Spleen (tissue), 11 donors: Measurements from ENCODE around the gene VPS51. TPM values are rescaled to one million over a fixed set of nuclear protein-coding genes. Genes with fewer than 3 reads are reported as not detected.
A peak's percentile ranks its signal among the peaks of the same experiment; 100 is the strongest.
"Not testable (repeated sequence)": the region's sequence is repeated elsewhere in the genome, so short reads cannot be mapped to it uniquely, and the experiment has no call there.

Source experiments
- DNase-seq: peaks from one replicate; pipeline ENCODE4 v3.0.0-alpha.2; 2020
- H3K27ac ChIP-seq, 8 donors: fragments of 200-600 bp; sonication (generic) in 7 of 8; 1 replicate in 4 of 8; 2 replicates in 4 of 8; pipeline versions ENCODE4 v1.5.0 to v1.8.0; 2016 to 2021; ENCODE audit warnings: inconsistent platforms in 4 of 8, mild to moderate bottlenecking in 4 of 8, moderate library complexity in 1 of 8
- H3K27me3 ChIP-seq, 7 donors: fragments of 200-600 bp; sonication (generic) in 6 of 7; replicated peaks in 1 of 7; 1 replicate in 4 of 7; 2 replicates in 3 of 7; pipeline versions ENCODE4 v1.5.0 to v1.8.0; 2016 to 2021; ENCODE audit warnings: inconsistent platforms in 3 of 7, mild to moderate bottlenecking in 1 of 7
- H3K36me3 ChIP-seq, 6 donors: fragments of 200-600 bp; sonication (generic) in 5 of 6; 1 replicate in 4 of 6; 2 replicates in 2 of 6; pipeline versions ENCODE4 v1.5.0 to v1.8.0; 2016 to 2021; ENCODE audit warnings: inconsistent platforms in 2 of 6
- H3K4me1 ChIP-seq, 6 donors: fragments of 200-600 bp; sonication (generic) in 5 of 6; 1 replicate in 3 of 6; 2 replicates in 3 of 6; pipeline versions ENCODE4 v1.5.0 to v1.8.0; 2016 to 2021; ENCODE audit warnings: inconsistent platforms in 3 of 6
- H3K4me3 ChIP-seq, 8 donors: fragments of 200-600 bp; sonication (generic) in 7 of 8; 1 replicate in 4 of 8; 2 replicates in 4 of 8; pipeline versions ENCODE4 v1.5.0 to v1.8.0; 2016 to 2021; ENCODE audit warnings: inconsistent platforms in 4 of 8, mild to moderate bottlenecking in 4 of 8, moderate library complexity in 2 of 8
- H3K9me3 ChIP-seq, 8 donors: fragments of 200-600 bp; sonication (generic) in 7 of 8; 1 replicate in 4 of 8; 2 replicates in 4 of 8; pipeline versions ENCODE4 v1.5.0 to v1.8.0; 2016 to 2021; ENCODE audit warnings: inconsistent platforms in 4 of 8
- POLR2A ChIP-seq, 3 donors: fragments of 450-650 bp; IDR thresholded peaks; one replicate each; pipeline ENCODE4 v1.5.1; 2017; ENCODE audit warnings: antibody characterized with exemption in 3 of 3, mild to moderate bottlenecking in 1 of 3
- POLR2AphosphoS5 ChIP-seq, 3 donors: sonication (generic); formaldehyde crosslinking; IDR thresholded peaks; one replicate each; pipeline ENCODE4 v1.5.1; 2017; ENCODE audit warnings: antibody characterized with exemption in 3 of 3
- WGBS, 5 donors: extraction: QIAGEN DNeasy Blood & Tissue Kit in 3 of 5; methylation state at CpG; one replicate each; pipeline versions ENCODE4 v1.1.5 to v1.1.7; 2013 to 2018; 5-methylcytosine and 5-hydroxymethylcytosine counted together
- intact Hi-C: fragments of 100-400 bp; cut with DNase I; formaldehyde crosslinking; loops from one replicate; pipeline ENCODE4 v1.15.0; 2023; ENCODE audit warnings: low total_unique reads
- polyA plus RNA-seq, 3 donors: library from polyadenylated mRNA; stranded (reverse); fragments of 200-250 nt; gene quantifications; one replicate each; pipeline ENCODE4 v1.2.1, GENCODE V29; 2013
- total RNA-seq, 7 donors: library from RNA; depleted of rRNA in 3 of 7; stranded (reverse); fragments of >200 nt in 3 of 7; fragmentation: NEBNext Ultra II Directional in 4 of 7; extraction: Animal tissue kit (Norgen Biotek cat#: 25700) in 4 of 7; gene quantifications; one replicate each; pipeline versions ENCODE4 v1.1.0 to v1.2.1, GENCODE V29; 2016 to 2021
- TF ChIP-seq, protein P1 (sequence below), 11 experiments: fragments of 200-600 bp in 7 of 11; fragments of 450-650 bp in 4 of 11; sonication (generic) in 4 of 11; IDR thresholded peaks in 8 of 11; conservative IDR thresholded peaks in 3 of 11; 1 replicate in 7 of 11; 2 replicates in 4 of 11; pipeline versions ENCODE4 v1.4.0 to v1.8.0; 2016 to 2021; ENCODE audit warnings: antibody characterized with exemption in 11 of 11, inconsistent platforms in 4 of 11, mild to moderate bottlenecking in 1 of 11
- donor health status: healthy with polysubstance abuse.
- donor health status: DM: no; HTN: no; CAD: no; lungs with moderate emphysema.
- donor health status: DM: no; HTN: no; CAD: no.
- donor health status: Bipolar disorder and iron deficiency.
- donor health status: healthy.
- donor health status: DM: no; HTN: no; CAD: no.
- donor health status: DM: yes; HTN: yes; CAD: no.

VPS51 gene
- total and polyA plus RNA-seq, 10 donors = 103 to 570 (median 149) TPM

DNA sequence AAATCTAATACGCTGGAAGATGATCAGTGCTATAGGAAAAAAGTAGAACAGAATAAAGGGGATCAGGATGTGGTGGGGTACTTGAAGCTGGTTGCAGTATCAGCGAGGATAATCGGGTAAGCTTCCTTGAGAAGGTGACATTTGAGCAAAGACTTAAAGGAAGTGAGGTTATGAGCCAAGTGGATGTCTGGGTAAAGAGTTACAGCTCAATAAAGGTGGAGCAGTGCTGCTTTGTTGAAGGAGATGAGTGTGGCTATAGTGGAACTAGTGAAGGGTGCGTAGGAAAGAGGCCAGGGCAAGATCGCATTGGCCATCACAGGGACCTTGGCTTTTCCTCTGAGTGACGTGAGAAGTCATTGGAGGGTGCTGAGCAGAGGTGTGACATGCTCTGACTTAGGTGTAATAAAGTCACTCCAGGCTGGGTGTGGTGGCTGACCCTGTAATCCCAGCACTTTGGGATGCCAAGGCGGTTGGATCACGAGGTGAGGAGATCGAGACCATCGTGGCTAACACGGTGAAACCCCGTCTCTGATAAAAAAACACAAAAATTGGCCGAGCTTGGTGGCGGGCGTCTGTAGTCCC is 40.6 kb downstream of the VPS51 start:
- H3K36me3 ChIP-seq = peaks cover under 1 to 15% (median 12%) of the 10 kb centered on the region in 6 donors
- peak; percentile 42 for DNase-seq
- H3K9me3 ChIP-seq = no peaks in the 10 kb centered on the region
- H3K4me1 ChIP-seq = peaks cover 24 to 49% (median 35%) of the 10 kb centered on the region in 6 donors
- WGBS, 5 donors = 89 to 92% (median 90%) methylated on average over 15 of the region's 15 CpGs
- TF ChIP-seq POLR2A (IDR thresholded peaks at IDR 0.05) (no peak), POLR2AphosphoS5 (IDR thresholded peaks at IDR 0.05) (no peak)
- TF ChIP-seq, protein P1, sequence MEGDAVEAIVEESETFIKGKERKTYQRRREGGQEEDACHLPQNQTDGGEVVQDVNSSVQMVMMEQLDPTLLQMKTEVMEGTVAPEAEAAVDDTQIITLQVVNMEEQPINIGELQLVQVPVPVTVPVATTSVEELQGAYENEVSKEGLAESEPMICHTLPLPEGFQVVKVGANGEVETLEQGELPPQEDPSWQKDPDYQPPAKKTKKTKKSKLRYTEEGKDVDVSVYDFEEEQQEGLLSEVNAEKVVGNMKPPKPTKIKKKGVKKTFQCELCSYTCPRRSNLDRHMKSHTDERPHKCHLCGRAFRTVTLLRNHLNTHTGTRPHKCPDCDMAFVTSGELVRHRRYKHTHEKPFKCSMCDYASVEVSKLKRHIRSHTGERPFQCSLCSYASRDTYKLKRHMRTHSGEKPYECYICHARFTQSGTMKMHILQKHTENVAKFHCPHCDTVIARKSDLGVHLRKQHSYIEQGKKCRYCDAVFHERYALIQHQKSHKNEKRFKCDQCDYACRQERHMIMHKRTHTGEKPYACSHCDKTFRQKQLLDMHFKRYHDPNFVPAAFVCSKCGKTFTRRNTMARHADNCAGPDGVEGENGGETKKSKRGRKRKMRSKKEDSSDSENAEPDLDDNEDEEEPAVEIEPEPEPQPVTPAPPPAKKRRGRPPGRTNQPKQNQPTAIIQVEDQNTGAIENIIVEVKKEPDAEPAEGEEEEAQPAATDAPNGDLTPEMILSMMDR (IDR thresholded peaks at IDR 0.05 in 8 of 11, conservative IDR thresholded peaks at IDR 0.05 in 3 of 11) = no peak
- intact Hi-C loops = no loop called here
- H3K27me3 ChIP-seq = no peaks in the 10 kb centered on the region
- no peak overlapping the region for H3K4me3 ChIP-seq
- H3K27ac ChIP-seq = no peak overlapping the region

DNA sequence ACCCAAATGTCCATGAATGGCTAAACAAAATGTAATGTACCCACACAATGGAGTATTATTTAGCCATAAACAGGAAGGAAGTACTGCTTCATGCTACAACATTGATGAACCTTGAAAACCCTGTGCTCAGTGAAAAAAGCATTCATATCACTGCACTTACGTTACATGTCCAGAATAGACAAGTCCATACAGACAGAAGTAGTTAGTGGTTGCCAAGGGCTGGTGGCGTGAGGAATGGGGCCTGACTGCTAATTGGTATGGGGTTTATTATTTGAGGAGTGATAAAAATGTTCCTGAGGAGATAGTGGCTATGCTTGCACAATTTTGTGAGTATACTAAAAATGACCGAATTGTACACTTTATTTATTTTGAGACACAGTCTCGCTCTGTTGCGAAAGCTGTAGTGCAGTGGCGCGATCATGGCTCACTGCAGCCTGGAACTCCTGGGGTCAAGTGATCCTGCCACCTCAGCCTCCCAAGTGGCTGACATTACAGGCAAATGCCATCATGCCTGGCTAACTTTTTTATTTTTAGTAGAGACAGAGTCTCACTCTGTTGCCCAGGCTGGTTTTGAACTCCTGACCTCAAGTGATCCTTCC is 46.0 kb downstream of the VPS51 start:
- Histone ChIP-seq H3K9me3 (peaks cover 0 to under 1% (median 0%) of the 10 kb centered on the region in 8 donors), H3K4me1 (peaks cover 0 to 22% (median 0%) of the 10 kb centered on the region in 6 donors), H3K36me3 (no peaks in the 10 kb centered on the region), H3K4me3 (no peak overlapping the region), H3K27ac (no peak overlapping the region), H3K27me3 (no peaks in the 10 kb centered on the region)
- TF ChIP-seq POLR2A (IDR thresholded peaks at IDR 0.05) = no peak
- TF ChIP-seq, protein P1 (IDR thresholded peaks at IDR 0.05 in 8 of 11, conservative IDR thresholded peaks at IDR 0.05 in 3 of 11) = no peak
- TF ChIP-seq POLR2AphosphoS5 (IDR thresholded peaks at IDR 0.05) = no peak
- intact Hi-C loops = no loop called here
- 60 to 84% (median 67%) methylated on average over 7 of the region's 7 CpGs for WGBS, 5 donors
- no peak for DNase-seq

DNA sequence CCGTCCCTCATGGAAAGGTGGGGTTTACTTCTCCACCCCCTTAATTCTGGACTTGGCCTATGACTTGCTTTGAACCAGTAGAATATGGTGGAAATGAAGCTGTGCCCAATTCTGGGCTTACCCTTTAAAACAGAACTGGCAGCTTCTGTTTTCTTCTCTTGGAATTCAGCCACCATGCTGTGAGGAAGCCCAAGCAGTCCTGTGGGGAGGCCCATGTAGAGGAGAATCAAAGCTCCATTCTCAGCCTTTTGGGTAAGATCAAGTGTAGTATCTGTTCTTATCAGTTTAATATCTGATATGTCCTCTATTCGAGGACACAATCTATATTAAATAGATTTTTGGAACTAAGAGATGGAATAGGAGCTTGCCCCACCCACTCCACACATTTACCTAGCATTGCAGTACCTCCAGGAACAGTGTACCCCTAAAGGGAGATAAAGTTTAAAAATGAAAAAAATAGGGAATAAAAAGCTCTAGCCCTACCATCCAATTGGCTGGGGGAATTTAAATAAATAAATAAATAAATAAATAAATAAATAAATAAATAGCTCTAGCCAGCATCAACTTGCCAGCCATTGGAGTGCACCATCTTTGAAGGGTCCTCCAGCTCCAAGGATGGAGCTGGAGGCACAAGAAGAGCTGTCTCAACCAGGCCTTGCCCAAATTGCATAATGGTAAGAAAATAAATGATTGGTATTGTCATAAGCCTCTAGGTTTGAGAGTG is 51.5 kb downstream of the VPS51 start:
- 77 to 97% (median 88%) methylated on average over 2 of the region's 2 CpGs for WGBS, 5 donors
- H3K4me1 ChIP-seq = peaks cover 0 to 47% (median 17%) of the 10 kb centered on the region in 6 donors
- intact Hi-C loops = no loop called here
- H3K36me3 ChIP-seq = no peaks in the 10 kb centered on the region
- TF ChIP-seq POLR2AphosphoS5 (IDR thresholded peaks at IDR 0.05) = no peak
- TF ChIP-seq, protein P1 (IDR thresholded peaks at IDR 0.05 in 8 of 11, conservative IDR thresholded peaks at IDR 0.05 in 3 of 11) = no peak
- TF ChIP-seq POLR2A (IDR thresholded peaks at IDR 0.05) = no peak
- H3K9me3 ChIP-seq = peaks cover 0 to 8% (median 0%) of the 10 kb centered on the region in 8 donors
- no peaks in the 10 kb centered on the region for H3K27me3 ChIP-seq
- no peak overlapping the region for H3K27ac ChIP-seq
- no peak for DNase-seq
- H3K4me3 ChIP-seq = no peak overlapping the region

DNA sequence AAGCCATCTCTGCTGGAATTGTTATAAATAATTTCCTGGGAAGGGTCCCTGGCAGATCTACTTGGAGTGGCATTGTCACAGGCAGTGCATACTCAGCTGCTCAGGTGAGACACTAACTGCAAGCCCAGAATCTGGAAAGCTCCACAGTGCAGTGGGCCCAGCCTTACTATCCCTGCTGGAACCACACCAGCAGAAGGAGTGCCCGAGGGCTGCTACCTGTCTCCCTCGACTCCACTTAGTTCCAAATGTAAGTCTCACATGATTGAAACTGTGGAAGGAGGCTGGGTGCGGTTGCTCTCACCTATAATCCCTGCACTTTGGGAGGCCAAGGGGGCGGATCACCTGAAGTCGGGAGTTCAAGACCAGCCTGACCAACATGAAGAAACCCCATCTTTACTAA is 52.6 kb downstream of the VPS51 start:
- TF ChIP-seq POLR2AphosphoS5 (IDR thresholded peaks at IDR 0.05) = no peak
- TF ChIP-seq, protein P1 (IDR thresholded peaks at IDR 0.05 in 8 of 11, conservative IDR thresholded peaks at IDR 0.05 in 3 of 11) = no peak
- no peak for TF ChIP-seq POLR2A (IDR thresholded peaks at IDR 0.05)
- H3K9me3 ChIP-seq = peaks cover 0 to 8% (median 0%) of the 10 kb centered on the region in 8 donors
- no peaks in the 10 kb centered on the region for H3K27me3 ChIP-seq
- no peak overlapping the region for H3K27ac ChIP-seq
- WGBS, 5 donors = 76 to 92% (median 87%) methylated on average over 5 of the region's 5 CpGs
- peaks cover 0 to 47% (median 17%) of the 10 kb centered on the region in 6 donors for H3K4me1 ChIP-seq
- no peaks in the 10 kb centered on the region for H3K36me3 ChIP-seq
- H3K4me3 ChIP-seq = no peak overlapping the region
- peak; percentile 39 for DNase-seq
- intact Hi-C loops = no loop called here

DNA sequence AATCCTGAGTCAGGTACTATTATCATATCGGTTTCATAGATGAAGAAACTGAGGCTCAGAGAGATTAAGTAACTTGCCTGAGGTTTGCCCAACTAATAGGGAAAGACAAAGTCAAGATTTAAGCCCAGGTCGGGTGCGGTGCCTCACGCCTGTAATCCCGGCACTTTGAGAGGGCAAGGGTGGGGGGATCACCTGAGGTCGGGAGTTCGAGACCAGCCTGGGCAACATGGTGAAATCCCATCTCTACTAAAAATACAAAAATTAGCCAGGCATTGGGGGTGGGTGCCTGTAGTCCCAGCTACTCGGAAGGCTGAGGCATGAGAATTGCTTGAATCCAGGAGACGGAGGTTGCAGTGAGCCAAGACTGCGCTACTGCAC is 54.1 kb downstream of the VPS51 start:
- intact Hi-C loops, H3K4me3 ChIP-seq, H3K9me3 ChIP-seq, DNase-seq, H3K27me3 ChIP-seq, H3K36me3 ChIP-seq: not testable (repeated sequence)
- peak overlapping the region in 7 of 8 donors; percentile 17 to 76 (median 58) for H3K27ac ChIP-seq
- H3K4me1 ChIP-seq = peaks cover 0 to 47% (median 17%) of the 10 kb centered on the region in 6 donors
- WGBS, 5 donors = 67 to 79% (median 76%) methylated on average over 10 of the region's 10 CpGs
